ENCODE measurements around the gene NFATC4.

The NFATC4 gene

DNA sequence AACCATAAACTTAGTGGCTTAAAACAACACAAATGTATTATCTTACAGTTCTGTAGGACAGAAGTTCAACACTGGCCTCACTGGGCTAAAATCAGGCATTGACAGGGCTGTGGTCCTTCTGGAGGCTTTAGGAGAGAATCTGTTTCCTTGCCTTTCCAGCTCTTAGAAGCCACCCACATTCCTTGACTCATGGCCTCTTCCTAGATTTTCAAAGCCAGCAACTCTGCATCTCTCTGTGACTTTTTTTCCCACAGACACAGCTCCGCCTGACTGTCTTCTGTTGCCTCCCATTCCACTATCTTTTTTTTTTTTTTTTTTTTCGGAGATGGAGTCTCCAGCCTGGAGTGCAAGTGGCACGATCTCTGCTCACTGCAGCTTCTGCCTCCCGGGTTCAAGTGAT, 11.8 kb upstream of the NFATC4 start:
- no peaks in the 10 kb centered on the region for H3K36me3 ChIP-seq (ENCODE audit: insufficient read depth, low read length)
- no peaks in the 10 kb centered on the region for H3K79me2 ChIP-seq (ENCODE audit: insufficient read depth, low read length)
- H3K4me2 ChIP-seq (ENCODE audit: low read length): no peak overlapping the region
- H2AFZ ChIP-seq (ENCODE audit: low read length): no peak overlapping the region
- no peaks in the 10 kb centered on the region for H3K9me3 ChIP-seq (ENCODE audit: low read length)
- H3K9me2 ChIP-seq (ENCODE audit: low read depth, low read length): no peaks in the 10 kb centered on the region
- H3K9ac ChIP-seq (ENCODE audit: low read length): no peak overlapping the region
- H3K4me3 ChIP-seq (ENCODE audit: low read depth, low read length, poor library complexity, severe bottlenecking): no peak overlapping the region
- H3K27me3 ChIP-seq (ENCODE audit: insufficient read depth, low read length): no peaks in the 10 kb centered on the region; the same call in 1 of the 2 replicates
- no peak overlapping the region for H3K27ac ChIP-seq (ENCODE audit: low read depth, low read length, poor library complexity, severe bottlenecking)
- H3K4me1 ChIP-seq (ENCODE audit: insufficient read depth, low read length, severe bottlenecking): no peaks in the 10 kb centered on the region
- no peaks in the 10 kb centered on the region for H3F3A ChIP-seq (ENCODE audit: insufficient read depth, low read length)
- H4K20me1 ChIP-seq (ENCODE audit: insufficient read depth, low read length): no peaks in the 10 kb centered on the region
- no peak for TF ChIP-seq EZH2 (IDR thresholded peaks at IDR 0.05; ENCODE audit: borderline replicate concordance, low read length)
- TF ChIP-seq, protein P1, sequence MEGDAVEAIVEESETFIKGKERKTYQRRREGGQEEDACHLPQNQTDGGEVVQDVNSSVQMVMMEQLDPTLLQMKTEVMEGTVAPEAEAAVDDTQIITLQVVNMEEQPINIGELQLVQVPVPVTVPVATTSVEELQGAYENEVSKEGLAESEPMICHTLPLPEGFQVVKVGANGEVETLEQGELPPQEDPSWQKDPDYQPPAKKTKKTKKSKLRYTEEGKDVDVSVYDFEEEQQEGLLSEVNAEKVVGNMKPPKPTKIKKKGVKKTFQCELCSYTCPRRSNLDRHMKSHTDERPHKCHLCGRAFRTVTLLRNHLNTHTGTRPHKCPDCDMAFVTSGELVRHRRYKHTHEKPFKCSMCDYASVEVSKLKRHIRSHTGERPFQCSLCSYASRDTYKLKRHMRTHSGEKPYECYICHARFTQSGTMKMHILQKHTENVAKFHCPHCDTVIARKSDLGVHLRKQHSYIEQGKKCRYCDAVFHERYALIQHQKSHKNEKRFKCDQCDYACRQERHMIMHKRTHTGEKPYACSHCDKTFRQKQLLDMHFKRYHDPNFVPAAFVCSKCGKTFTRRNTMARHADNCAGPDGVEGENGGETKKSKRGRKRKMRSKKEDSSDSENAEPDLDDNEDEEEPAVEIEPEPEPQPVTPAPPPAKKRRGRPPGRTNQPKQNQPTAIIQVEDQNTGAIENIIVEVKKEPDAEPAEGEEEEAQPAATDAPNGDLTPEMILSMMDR (IDR thresholded peaks at IDR 0.05; ENCODE audit: low read length): no peak

DNA sequence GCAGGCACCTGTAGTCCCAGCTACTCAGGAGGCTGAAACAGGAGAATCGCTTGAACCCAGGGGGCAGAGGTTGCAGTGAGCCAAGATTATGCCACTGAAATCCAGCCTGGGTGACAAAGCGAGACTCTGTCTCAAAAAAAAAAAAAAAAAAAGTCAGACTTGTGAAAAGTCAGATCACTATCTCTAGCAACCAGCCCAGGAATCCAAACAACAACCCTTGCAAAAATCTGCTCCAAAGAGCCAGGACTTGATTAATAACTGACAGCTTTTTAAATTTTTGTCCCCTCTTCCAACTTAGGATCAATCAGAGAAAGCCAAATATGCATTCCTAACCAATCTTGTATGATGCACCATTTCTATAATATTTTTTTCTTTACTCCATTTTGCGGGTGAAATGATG, 7.7 kb upstream of the NFATC4 start:
- Histone ChIP-seq H2AFZ (ENCODE audit: low read length) (no peak overlapping the region), H3K4me1 (ENCODE audit: insufficient read depth, low read length, severe bottlenecking) (peaks cover 4% of the 10 kb centered on the region), H3K79me2 (ENCODE audit: insufficient read depth, low read length) (no peaks in the 10 kb centered on the region), H3F3A (ENCODE audit: insufficient read depth, low read length) (no peaks in the 10 kb centered on the region), H3K4me3 (ENCODE audit: low read depth, low read length, poor library complexity, severe bottlenecking) (no peak overlapping the region), H3K9me3 (ENCODE audit: low read length) (no peaks in the 10 kb centered on the region), H3K9ac (ENCODE audit: low read length) (no peak overlapping the region), H3K27me3 (ENCODE audit: insufficient read depth, low read length) (no peaks in the 10 kb centered on the region), H4K20me1 (ENCODE audit: insufficient read depth, low read length) (no peaks in the 10 kb centered on the region), H3K9me2 (ENCODE audit: low read depth, low read length) (no peaks in the 10 kb centered on the region), H3K27ac (ENCODE audit: low read depth, low read length, poor library complexity, severe bottlenecking) (no peak overlapping the region), H3K4me2 (ENCODE audit: low read length) (no peak overlapping the region), H3K36me3 (ENCODE audit: insufficient read depth, low read length) (no peaks in the 10 kb centered on the region)
- TF ChIP-seq, protein P1 (IDR thresholded peaks at IDR 0.05; ENCODE audit: low read length): no peak
- TF ChIP-seq EZH2 (IDR thresholded peaks at IDR 0.05; ENCODE audit: borderline replicate concordance, low read length): no peak

DNA sequence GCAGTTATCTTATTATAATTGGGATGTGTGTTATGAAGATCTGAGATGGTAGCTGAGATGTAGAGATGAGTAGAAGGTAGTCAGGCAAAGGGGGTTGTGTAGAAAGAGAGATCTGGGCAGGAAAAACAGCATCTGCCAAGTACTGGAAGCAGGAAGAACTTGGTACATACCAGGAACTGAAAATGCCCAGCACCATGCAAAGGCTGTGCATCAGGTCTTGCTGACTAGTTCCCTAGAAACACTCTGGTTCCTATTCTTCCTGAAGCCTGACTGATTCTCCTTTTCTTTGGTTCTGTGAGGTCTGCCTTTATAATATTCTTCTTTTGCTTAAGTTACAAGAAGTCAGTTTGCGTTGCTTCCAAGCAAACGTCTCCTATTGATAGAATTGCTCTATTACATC, 6.7 kb upstream of the NFATC4 start:
- no peak overlapping the region for H3K4me3 ChIP-seq (ENCODE audit: low read depth, low read length, poor library complexity, severe bottlenecking)
- H3K27me3 ChIP-seq (ENCODE audit: insufficient read depth, low read length): no peaks in the 10 kb centered on the region
- TF ChIP-seq, protein P1 (IDR thresholded peaks at IDR 0.05; ENCODE audit: low read length): no peak
- no peak for TF ChIP-seq EZH2 (IDR thresholded peaks at IDR 0.05; ENCODE audit: borderline replicate concordance, low read length)
- H2AFZ ChIP-seq (ENCODE audit: low read length): no peak overlapping the region
- no peak overlapping the region for H3K9ac ChIP-seq (ENCODE audit: low read length)
- H4K20me1 ChIP-seq (ENCODE audit: insufficient read depth, low read length): no peaks in the 10 kb centered on the region
- H3K79me2 ChIP-seq (ENCODE audit: insufficient read depth, low read length): no peaks in the 10 kb centered on the region
- H3K4me2 ChIP-seq (ENCODE audit: low read length): no peak overlapping the region
- no peaks in the 10 kb centered on the region for H3K36me3 ChIP-seq (ENCODE audit: insufficient read depth, low read length)
- H3K9me3 ChIP-seq (ENCODE audit: low read length): no peaks in the 10 kb centered on the region
- peaks cover 13% of the 10 kb centered on the region for H3K4me1 ChIP-seq (ENCODE audit: insufficient read depth, low read length, severe bottlenecking)
- no peak overlapping the region for H3K27ac ChIP-seq (ENCODE audit: low read depth, low read length, poor library complexity, severe bottlenecking)
- H3K9me2 ChIP-seq (ENCODE audit: low read depth, low read length): no peaks in the 10 kb centered on the region
- H3F3A ChIP-seq (ENCODE audit: insufficient read depth, low read length): no peaks in the 10 kb centered on the region
